GM21515 (cell line): ENCODE data around the gene GUCD1.

Experiments
- ATAC-seq: cut with Tn5 transposase; IDR thresholded peaks from one replicate; pipeline ENCODE4 v1.9.1; 2021; ENCODE audit not compliant: unreplicated experiment

Gene GUCD1

DNA sequence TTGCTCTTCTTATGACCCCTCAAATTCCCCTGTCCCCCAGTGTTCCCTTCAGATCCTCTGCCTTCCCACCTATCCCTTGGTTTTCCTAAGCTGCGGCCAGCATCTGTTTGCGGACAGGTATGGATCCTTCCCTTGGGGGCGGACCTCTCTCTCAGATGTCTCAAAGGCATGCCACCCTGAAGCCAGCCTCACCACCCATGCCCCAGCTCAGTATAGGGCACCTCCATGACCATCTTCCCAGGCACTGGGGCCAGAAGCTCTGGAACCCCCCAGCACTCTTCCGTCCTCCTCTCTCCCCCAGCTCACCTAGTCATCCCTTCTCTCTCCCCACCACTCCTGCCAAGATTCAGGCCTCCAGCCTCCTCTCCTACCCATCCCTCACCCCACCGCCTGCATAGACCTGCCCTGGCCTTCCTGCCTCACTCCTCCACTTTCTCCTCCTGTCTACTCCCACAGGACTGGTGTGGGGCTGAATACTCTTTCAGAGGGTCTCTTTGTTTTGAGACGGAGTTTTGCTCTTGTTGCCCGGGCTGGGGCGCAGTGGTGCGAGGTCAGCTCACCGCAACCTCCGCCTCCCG is 35.7 kb upstream of the GUCD1 start:
- ATAC-seq = no peak

- ATAC-seq = no peak
Measured at GRCh38 chr22:24589518-24590030, 34.6 kb upstream of the GUCD1 start.

DNA sequence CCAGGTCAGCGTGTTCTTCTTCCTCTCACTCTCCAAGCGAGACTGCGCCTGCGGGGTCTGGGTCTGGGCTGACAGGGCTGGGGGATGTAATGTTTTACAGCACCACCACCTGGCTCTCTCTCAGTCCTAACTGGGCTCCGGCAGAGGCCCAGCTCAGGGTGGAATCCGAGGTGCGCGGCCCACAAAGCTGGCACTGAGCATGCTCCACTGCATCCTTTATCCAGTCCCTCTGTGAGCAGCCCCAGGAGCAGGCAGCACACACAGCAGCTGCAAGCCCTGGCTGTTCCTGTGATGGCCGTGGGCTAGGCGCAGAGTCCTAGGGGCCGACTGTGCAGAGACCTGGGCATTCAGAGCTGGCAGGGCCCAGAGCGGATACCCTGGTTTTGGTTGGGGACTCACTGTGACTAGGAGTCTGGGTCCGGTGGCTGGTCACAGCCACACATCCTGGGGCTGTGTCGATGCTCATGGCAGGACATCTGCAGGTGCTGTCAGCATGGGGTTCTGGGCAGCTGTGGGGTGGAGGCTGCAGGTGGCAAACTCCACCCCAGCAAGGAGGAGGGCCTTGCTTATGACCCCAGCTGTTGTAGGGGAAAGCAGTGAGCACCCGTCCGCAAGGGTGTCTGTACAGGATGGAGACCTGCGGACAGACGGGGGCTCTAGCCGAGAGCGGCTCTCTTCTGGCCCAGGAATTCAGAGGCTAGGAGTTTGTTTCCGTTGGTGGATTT is 34.0 kb upstream of the GUCD1 start:
- no peak for ATAC-seq

DNA sequence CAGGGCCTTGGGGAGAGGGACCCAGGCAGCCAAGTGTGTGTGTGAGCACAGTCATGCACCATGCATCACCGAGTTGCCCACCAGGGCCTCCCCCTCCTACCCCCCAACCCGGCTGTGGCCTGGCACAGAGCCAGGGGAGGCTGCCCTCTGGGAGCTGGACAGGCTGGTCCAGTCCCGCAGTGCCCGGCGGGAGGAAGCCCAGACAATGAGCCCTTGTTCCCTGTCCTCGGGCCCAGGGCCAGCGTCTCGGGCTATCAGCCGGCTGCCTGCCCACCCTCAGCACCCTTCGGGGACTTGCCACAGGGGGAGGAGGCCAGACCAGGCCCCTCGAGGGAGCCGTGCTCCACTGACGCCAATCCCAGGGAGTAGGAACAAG is 33.4 kb upstream of the GUCD1 start:
- no peak for ATAC-seq

DNA sequence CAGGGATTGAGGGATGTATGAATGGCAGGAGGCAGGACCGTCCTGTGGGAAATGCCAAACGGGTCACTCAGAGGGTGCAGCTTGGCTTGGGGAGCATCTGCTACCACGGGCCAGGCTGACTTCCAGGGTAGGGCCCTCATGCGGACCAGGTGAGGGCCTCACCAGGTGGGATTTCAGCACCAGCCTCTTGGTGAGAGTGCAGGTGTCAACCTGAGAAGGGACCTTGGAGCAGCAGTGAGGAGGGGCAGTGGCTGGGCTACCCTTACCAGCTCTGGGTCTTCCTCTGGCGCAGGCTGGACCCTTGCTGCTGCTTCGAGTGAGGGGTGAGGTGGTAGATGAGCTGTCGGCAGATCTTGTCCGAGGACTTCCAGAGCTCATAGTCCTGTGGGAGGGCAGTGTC is 33.0 kb upstream of the GUCD1 start:
- no peak for ATAC-seq

- no peak for ATAC-seq
Measured at GRCh38 chr22:24587251-24587650, 32.3 kb upstream of the GUCD1 start.

DNA sequence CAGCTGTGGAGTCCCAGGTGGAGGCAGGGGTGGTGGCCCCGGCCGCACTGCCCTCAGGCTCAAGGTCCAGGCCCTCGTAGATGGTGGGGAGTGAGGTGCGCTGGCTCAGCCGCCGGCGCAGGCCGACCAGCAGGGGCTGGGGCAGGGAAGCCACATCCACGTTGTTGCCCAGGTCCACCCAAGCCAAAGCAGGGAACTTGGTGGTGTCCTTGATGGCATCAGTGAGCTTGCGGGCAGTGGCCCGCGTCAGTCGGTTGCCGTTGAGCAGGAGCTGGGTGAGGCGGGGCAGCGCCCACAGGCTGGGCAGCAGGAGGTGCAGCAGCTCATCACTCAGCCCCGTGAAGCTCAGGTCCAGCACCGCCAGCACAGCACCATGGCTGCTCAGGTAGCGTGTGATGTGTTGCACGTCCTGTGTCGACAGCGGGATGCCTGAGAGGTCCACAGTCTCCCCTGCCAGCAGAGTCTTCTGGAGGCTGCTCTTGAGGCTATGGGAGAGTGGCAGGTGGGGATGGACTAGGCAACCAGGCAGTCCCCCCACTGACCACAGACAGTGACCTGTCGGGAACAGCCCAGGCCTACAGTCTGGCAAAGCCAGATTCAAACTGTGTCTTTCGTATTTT is 31.1 kb upstream of the GUCD1 start:
- ATAC-seq = no peak

GRCh38 chr22:24585461-24585860 is 30.5 kb upstream of the GUCD1 start:
- no peak for ATAC-seq

DNA sequence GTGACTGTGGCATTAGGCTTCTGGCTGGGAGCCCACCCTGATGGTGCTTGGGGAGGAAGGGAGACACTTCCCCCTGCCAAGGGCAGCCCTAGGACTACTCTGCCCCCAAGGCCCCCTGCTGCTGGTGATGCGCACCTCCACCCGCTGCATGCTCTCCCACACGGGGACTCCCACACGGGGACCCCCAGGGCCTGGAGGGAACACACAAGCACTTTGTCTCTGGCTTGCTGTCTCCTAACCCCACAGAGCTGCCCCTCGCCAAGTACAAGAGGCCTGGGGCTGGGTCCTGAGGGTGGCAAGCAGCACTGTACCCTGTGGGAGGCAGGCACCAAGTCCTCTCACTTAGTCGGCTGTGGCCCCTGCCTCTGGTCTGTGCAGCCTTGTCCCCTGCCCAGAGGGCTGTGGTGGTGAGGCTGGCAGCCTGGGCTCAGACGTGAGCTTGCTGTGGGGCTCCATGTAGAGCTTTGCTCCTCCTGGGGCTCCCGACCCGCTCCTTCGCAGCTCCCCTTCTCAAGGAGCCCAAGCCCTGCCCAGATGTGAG is 30.0 kb upstream of the GUCD1 start:
- ATAC-seq = no peak

DNA sequence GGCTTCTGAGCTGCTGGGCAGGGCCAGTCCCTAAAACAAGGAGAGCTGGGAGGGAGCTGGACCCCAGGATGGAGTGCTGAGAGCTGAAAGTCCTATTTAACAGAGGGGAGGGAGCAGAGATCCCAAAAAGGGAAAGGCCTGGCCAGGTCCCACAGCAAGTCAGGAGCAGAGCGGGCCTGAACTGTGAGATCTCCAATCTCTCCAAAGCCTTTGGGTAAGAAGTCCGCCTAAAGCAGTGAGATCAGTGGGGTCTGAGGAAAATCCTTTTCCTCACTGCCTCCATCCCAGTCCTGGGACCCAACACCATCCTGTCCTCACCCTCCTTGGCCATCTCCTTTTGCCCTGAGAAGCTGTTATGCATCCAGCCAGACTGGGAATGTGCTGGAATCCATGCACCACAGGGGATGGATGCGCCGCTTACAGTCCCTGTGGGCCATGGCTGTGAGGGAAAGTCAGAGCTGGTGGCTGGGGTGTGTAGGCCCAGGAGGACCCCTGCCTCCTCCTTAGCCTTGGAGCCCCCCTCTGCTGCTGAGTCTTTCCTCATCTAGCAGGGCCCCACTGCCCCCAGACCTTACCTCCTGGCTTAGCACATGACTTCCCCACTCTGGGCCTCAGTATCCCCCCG is 29.3 kb upstream of the GUCD1 start:
- ATAC-seq = no peak

- no peak for ATAC-seq
Measured at GRCh38 chr22:24583221-24584165, 28.6 kb upstream of the GUCD1 start.

DNA sequence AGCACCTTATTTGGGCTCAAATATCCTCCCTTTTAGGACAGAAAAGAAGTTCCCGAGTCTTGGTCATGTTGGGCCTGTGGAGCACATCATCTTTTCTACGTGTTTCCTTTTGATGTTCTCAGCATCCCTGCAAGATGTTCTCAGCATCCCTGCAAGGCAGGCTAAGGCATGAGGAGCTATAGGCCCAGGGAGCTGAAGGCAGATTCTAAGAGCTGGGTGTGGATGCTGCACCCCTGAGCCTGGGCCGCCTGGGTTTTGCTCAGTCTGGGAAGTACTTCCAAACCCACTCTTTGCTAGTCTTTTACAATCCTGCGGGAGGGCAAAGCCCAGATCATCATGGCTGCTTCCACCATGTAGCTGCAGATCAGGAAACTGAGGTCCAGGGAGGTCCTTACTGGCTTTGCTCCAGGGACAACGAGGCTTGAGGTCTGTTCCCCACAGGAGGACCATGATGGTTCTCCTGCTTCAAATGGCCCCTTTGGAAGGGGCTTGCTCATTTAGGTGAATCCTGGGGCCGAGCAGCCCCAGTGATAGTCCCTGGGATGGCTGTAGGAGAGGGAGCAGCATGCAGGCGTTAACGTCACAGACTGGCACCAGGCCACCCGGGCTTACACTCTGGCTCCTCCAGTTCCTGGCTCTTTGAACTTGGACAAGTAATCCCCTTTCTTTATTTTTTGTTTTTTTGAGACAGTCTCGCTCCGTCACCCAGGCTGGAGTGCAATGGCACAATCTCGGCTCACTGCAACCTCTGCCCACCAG is 27.3 kb upstream of the GUCD1 start:
- ATAC-seq = no peak

- no peak for ATAC-seq
Measured at GRCh38 chr22:24580276-24580675, 25.3 kb upstream of the GUCD1 start.

GRCh38 chr22:24579258-24579601 is 24.3 kb upstream of the GUCD1 start:
- no peak for ATAC-seq

DNA sequence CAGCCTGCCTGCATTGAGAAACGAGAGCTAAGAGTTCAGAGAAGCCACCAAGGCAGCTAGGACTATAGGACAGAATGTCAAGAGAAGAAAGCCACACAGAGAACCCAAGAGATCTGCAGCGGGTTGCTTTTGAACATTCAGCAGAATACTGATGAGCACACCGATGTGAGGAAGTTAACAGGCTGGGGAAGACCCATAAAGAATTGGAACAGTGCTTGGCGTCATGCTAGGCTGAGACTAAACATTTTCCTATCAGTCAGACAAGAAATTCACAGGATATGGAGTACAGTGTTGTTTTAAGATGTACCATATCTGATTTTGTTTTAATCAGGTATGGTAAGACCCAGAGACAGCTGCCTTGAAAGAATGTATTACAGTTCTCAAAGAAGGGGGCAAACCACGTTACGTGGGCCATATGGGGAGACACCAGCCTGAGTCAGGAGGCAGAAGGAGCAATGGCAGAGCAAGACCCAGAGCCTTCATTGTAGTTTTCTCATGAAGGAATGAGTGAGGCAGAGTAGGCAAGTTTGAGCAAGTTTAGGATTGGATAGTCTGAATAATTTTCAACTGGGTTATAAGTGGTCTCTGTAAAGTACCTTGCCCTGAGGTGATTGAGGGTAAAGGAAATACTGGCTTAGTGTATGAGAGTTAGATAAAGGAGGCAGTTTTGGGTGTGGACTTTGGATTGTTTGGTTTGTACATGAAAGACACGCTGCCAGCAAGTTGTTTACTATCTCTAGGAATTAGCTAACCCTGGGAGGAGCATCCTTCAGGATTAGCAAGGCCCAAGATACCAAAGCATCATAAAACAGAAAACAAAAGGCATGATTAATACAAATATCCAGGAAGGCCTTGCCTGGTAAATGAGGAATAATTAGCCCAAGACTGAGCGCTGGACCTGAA is 23.7 kb upstream of the GUCD1 start:
- no peak for ATAC-seq

GRCh38 chr22:24576778-24577177 is 21.8 kb upstream of the GUCD1 start:
- no peak for ATAC-seq

GRCh38 chr22:24571266-24571665 is 16.3 kb upstream of the GUCD1 start:
- ATAC-seq = no peak

GRCh38 chr22:24567668-24568067 is 12.7 kb upstream of the GUCD1 start:
- no peak for ATAC-seq
